ENCODE results near the gene TBC1D4. TPM values are rescaled to one million over a fixed set of nuclear protein-coding genes. Genes with fewer than 3 reads are reported as not detected.

The TBC1D4 gene
- polyA plus RNA-seq, 1 donor from 2014 or later: 3.9 TPM

DNA sequence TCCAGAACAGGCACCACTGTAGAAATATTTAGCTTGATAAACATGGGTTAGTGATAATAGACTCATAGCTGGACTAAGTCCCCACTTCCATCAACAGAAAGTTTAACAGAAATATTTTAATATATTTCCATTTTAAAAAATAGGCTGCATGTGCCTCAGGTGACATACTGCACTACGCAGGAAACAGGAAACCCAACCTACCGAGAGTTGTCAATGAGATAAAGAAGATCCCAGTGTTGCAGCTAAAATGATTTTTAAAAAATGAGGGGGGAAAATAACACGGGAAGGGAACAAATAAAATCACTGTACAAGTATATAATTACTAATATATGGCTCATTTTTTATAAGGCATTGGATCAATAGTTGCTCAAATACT is 154.8 kb downstream of the TBC1D4 start:
- no peaks in the 10 kb centered on the region for H3K36me3 ChIP-seq (ENCODE audit: insufficient read depth, low read length)
- H3F3A ChIP-seq (ENCODE audit: insufficient read depth, low read length, poor library complexity, severe bottlenecking): no peaks in the 10 kb centered on the region
- no peaks in the 10 kb centered on the region for H3K9me3 ChIP-seq (ENCODE audit: low read length)
- no peak for TF ChIP-seq RAD21 (conservative IDR thresholded peaks at IDR 0.05)
- TF ChIP-seq EZH2 (IDR thresholded peaks at IDR 0.05; ENCODE audit: borderline replicate concordance, insufficient read depth, low read length, poor library complexity, severe bottlenecking): no peak
- TF ChIP-seq, protein P1, sequence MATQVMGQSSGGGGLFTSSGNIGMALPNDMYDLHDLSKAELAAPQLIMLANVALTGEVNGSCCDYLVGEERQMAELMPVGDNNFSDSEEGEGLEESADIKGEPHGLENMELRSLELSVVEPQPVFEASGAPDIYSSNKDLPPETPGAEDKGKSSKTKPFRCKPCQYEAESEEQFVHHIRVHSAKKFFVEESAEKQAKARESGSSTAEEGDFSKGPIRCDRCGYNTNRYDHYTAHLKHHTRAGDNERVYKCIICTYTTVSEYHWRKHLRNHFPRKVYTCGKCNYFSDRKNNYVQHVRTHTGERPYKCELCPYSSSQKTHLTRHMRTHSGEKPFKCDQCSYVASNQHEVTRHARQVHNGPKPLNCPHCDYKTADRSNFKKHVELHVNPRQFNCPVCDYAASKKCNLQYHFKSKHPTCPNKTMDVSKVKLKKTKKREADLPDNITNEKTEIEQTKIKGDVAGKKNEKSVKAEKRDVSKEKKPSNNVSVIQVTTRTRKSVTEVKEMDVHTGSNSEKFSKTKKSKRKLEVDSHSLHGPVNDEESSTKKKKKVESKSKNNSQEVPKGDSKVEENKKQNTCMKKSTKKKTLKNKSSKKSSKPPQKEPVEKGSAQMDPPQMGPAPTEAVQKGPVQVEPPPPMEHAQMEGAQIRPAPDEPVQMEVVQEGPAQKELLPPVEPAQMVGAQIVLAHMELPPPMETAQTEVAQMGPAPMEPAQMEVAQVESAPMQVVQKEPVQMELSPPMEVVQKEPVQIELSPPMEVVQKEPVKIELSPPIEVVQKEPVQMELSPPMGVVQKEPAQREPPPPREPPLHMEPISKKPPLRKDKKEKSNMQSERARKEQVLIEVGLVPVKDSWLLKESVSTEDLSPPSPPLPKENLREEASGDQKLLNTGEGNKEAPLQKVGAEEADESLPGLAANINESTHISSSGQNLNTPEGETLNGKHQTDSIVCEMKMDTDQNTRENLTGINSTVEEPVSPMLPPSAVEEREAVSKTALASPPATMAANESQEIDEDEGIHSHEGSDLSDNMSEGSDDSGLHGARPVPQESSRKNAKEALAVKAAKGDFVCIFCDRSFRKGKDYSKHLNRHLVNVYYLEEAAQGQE (IDR thresholded peaks at IDR 0.05; ENCODE audit: borderline replicate concordance): no peak
- TF ChIP-seq SMC3 (conservative IDR thresholded peaks at IDR 0.05; ENCODE audit: poor library complexity): no peak
- no peak for TF ChIP-seq TAF1 (IDR thresholded peaks at IDR 0.05; ENCODE audit: low read depth)
- TF ChIP-seq EP300 (conservative IDR thresholded peaks at IDR 0.05; ENCODE audit: poor library complexity, severe bottlenecking): no peak
- TF ChIP-seq MXI1 (conservative IDR thresholded peaks at IDR 0.05; ENCODE audit: poor library complexity, severe bottlenecking): no peak
- TF ChIP-seq, protein P2, sequence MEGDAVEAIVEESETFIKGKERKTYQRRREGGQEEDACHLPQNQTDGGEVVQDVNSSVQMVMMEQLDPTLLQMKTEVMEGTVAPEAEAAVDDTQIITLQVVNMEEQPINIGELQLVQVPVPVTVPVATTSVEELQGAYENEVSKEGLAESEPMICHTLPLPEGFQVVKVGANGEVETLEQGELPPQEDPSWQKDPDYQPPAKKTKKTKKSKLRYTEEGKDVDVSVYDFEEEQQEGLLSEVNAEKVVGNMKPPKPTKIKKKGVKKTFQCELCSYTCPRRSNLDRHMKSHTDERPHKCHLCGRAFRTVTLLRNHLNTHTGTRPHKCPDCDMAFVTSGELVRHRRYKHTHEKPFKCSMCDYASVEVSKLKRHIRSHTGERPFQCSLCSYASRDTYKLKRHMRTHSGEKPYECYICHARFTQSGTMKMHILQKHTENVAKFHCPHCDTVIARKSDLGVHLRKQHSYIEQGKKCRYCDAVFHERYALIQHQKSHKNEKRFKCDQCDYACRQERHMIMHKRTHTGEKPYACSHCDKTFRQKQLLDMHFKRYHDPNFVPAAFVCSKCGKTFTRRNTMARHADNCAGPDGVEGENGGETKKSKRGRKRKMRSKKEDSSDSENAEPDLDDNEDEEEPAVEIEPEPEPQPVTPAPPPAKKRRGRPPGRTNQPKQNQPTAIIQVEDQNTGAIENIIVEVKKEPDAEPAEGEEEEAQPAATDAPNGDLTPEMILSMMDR (IDR thresholded peaks at IDR 0.05; ENCODE audit: poor library complexity, severe bottlenecking): no peak
- TF ChIP-seq POLR2AphosphoS5 (IDR thresholded peaks at IDR 0.05): no peak
- H3K9ac ChIP-seq (ENCODE audit: low read length): no peak overlapping the region
- no peak overlapping the region for H3K27ac ChIP-seq (ENCODE audit: low read length)
- no peaks in the 10 kb centered on the region for H3K9me2 ChIP-seq (ENCODE audit: insufficient read depth, low read length)
- no peaks in the 10 kb centered on the region for H3K79me2 ChIP-seq (replicated peaks; ENCODE audit: insufficient read depth, low read length)
- no peak overlapping the region for H3K4me2 ChIP-seq (ENCODE audit: low read length)
- H3K27me3 ChIP-seq (ENCODE audit: insufficient read depth, low read depth, low read length): no peaks in the 10 kb centered on the region
- H4K20me1 ChIP-seq (ENCODE audit: insufficient read depth): no peaks in the 10 kb centered on the region
- no peak overlapping the region for H3K4me3 ChIP-seq (ENCODE audit: low read length)
- no peak overlapping the region for H2AFZ ChIP-seq (ENCODE audit: low read depth, low read length)

DNA sequence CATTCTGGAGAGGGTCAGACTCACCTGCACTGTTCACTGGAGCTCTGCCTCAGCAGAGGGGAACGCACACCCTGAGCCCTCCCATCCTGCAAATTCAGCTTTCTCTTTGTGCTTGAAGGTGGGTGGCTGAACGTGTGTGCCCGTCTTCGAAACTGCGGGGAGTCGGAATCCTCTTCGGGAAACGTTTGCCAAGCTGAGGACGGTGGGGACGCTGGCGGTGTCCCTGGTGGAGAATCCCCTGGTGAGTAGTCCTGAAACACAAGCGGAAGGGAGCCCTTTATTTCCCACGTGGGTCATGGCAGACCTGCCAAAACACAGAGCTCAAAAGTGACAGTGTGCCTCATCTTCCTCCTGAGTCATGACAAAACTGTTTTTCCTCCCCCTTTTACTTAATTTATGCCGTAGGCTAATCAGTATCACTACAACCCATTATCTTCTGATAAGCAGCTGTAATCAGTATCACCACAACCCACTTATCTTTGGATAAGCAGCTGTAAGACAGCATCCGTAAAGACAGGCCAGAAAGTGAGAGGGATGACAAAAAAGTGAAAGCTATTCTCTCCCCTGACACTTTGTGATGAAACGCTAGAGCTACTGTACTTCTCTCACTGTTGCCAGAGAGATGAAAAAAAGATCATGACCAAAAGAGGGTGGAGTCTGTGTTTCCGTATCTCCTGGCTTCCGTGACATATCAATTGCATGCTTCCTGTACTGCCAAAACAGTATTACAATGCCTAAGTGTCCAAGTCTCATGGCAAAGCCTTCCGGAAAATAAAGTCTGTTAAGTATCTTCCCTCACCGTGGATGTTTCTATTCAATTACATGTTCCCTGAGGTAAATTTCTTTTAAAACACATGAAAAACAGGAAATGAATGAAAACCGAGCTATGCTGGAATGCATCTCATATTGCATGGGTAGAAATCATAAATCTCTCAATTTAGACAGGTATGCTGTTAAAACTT is 155.5 kb downstream of the TBC1D4 start:
- H4K20me1 ChIP-seq (ENCODE audit: insufficient read depth): no peaks in the 10 kb centered on the region
- H3K4me3 ChIP-seq (ENCODE audit: low read length): no peak overlapping the region
- no peak overlapping the region for H3K27ac ChIP-seq (ENCODE audit: low read length)
- H3K27me3 ChIP-seq (ENCODE audit: insufficient read depth, low read depth, low read length): no peaks in the 10 kb centered on the region
- H3K36me3 ChIP-seq (ENCODE audit: insufficient read depth, low read length): no peaks in the 10 kb centered on the region
- no peaks in the 10 kb centered on the region for H3K79me2 ChIP-seq (replicated peaks; ENCODE audit: insufficient read depth, low read length)
- no peaks in the 10 kb centered on the region for H3K9me2 ChIP-seq (ENCODE audit: insufficient read depth, low read length)
- no peak overlapping the region for H3K4me2 ChIP-seq (ENCODE audit: low read length)
- no peaks in the 10 kb centered on the region for H3F3A ChIP-seq (ENCODE audit: insufficient read depth, low read length, poor library complexity, severe bottlenecking)
- no peak overlapping the region for H2AFZ ChIP-seq (ENCODE audit: low read depth, low read length)
- H3K9ac ChIP-seq (ENCODE audit: low read length): no peak overlapping the region
- TF ChIP-seq EP300 (conservative IDR thresholded peaks at IDR 0.05; ENCODE audit: poor library complexity, severe bottlenecking) (no peak), EZH2 (IDR thresholded peaks at IDR 0.05; ENCODE audit: borderline replicate concordance, insufficient read depth, low read length, poor library complexity, severe bottlenecking) (no peak), POLR2AphosphoS5 (IDR thresholded peaks at IDR 0.05) (no peak), SMC3 (conservative IDR thresholded peaks at IDR 0.05; ENCODE audit: poor library complexity) (no peak), RAD21 (conservative IDR thresholded peaks at IDR 0.05) (no peak), TAF1 (IDR thresholded peaks at IDR 0.05; ENCODE audit: low read depth) (no peak)
- TF ChIP-seq, protein P2 (IDR thresholded peaks at IDR 0.05; ENCODE audit: poor library complexity, severe bottlenecking): no peak
- H3K9me3 ChIP-seq (ENCODE audit: low read length): no peaks in the 10 kb centered on the region
